GM12873 (cell line): Measurements from ENCODE around the gene CPLX1.

ENCODE experiments used
- TF ChIP-seq, protein P1 (sequence below): IDR thresholded peaks from 2 replicates; pipeline ENCODE4 v1.5.1; 2012; ENCODE audit warnings: low read depth, mild to moderate bottlenecking, moderate library complexity, low read length, control low read depth; ENCODE audit not compliant: insufficient read depth; ENCODE audit errors: missing control alignments

CPLX1 gene

GRCh38 chr4:860561-860960 is 34.6 kb upstream of the CPLX1 start:
- TF ChIP-seq, protein P1, sequence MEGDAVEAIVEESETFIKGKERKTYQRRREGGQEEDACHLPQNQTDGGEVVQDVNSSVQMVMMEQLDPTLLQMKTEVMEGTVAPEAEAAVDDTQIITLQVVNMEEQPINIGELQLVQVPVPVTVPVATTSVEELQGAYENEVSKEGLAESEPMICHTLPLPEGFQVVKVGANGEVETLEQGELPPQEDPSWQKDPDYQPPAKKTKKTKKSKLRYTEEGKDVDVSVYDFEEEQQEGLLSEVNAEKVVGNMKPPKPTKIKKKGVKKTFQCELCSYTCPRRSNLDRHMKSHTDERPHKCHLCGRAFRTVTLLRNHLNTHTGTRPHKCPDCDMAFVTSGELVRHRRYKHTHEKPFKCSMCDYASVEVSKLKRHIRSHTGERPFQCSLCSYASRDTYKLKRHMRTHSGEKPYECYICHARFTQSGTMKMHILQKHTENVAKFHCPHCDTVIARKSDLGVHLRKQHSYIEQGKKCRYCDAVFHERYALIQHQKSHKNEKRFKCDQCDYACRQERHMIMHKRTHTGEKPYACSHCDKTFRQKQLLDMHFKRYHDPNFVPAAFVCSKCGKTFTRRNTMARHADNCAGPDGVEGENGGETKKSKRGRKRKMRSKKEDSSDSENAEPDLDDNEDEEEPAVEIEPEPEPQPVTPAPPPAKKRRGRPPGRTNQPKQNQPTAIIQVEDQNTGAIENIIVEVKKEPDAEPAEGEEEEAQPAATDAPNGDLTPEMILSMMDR = no peak

DNA sequence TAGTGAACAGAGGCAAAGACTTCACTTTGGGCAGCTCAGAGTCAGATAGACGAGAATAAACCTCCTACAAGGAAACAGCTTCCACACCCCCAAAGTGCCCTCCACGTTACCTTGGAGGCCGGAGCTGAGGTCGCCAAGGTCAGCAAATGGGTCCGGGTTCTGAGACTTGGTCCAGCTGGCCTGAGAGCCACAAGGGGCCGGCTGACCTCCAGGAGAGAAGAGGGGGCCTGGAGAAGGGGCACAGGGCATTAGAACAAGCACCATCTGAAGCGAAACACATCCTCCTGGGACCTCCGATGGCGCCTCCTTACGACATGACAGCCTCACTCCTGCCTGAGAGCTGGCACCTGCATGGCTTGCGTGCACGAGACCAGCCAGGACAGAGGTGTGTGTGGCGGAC is 33.6 kb upstream of the CPLX1 start:
- TF ChIP-seq, protein P1 = no peak

DNA sequence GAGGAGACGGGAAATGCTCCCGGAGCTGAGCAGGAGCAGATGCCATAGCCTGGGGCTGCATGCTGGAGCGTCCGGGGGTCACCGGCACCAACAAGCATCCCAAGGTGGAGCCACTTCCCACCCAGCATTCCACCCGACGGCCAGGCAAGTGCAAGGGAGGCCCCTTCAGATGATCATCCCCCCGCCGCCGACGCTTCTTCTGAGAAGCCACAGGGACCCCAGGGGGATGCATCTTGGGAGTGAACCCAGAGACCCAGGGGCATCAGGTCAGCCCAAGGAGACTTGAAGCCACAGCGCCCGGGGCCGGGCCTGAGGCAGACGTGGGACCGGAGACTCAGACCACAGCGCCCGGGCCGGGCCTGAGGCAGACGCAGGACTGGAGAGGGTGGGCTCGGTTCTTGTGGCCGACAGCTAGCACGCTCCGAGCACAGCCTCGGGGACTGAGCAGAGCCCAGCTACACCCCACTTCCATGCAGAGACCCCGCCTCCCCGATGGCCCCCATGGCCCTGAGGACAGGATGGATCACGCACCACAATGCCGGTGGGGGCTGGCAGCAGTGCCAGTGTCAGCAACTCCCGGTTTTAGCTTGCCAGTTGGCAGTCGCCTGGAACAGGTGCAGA is 33.0 kb upstream of the CPLX1 start:
- TF ChIP-seq, protein P1 = no peak

- TF ChIP-seq, protein P1 = no peak
Measured at GRCh38 chr4:858041-858481, 32.1 kb upstream of the CPLX1 start.

GRCh38 chr4:857461-857860 is 31.5 kb upstream of the CPLX1 start:
- TF ChIP-seq, protein P1 = no peak

GRCh38 chr4:856225-856901 is 30.4 kb upstream of the CPLX1 start:
- TF ChIP-seq, protein P1 = no peak

GRCh38 chr4:855880-856224 is 29.9 kb upstream of the CPLX1 start:
- TF ChIP-seq, protein P1 = no peak
